Measurements from ENCODE around the gene ZNF181.

Gene ZNF181

DNA sequence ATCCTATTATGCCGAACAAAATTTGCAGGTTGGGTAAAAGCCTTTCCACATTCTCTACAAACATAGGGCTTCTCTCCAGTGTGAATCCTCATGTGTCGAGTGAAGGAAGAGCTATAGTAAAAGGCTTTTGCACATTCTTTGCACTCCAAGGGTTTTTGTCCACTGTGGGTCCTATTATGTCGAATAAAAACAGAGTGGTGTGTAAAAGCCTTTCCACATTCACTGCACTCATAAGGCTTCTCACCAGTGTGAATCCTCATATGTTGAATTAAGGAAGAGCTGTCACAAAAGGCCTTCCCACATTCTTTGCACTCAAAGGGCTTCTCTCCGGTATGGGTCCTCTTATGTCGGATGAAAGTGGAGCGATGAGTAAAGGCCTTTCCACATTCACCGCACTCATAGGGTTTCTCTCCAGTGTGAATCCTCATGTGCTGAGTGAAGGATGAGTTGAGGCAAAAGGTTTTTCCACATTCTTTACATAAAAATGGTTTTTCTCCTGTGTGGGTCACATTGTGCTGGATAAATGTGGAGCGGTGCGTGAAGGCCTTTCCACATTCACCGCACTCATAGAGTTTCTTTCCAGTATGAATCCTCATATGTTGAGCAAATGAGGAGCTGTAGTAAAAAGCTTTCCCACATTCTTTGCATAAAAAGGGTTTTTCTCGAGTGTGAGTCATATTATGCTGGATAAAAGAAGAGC lies 25.3 kb downstream of the ZNF181 start:
- no peak for DNase-seq

DNA sequence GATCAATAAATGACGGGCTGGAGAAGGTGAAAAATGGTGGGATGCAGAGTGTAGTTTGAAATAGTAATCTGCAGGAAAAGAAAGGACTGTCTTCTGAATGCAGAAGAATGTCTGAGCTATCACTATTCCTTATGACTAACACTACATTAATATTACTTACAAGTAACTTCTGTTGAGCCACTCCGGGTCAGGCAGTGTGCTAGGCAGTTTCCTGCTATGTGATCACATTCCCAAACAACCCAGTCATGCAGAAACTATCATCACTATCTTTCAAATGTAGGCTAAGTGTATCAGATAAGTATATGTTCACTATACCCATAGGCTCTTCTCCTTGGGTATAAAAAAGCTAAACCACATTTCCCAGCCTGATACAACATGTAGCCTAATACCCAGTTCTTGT lies 32.3 kb downstream of the ZNF181 start:
- no peak for DNase-seq

DNA sequence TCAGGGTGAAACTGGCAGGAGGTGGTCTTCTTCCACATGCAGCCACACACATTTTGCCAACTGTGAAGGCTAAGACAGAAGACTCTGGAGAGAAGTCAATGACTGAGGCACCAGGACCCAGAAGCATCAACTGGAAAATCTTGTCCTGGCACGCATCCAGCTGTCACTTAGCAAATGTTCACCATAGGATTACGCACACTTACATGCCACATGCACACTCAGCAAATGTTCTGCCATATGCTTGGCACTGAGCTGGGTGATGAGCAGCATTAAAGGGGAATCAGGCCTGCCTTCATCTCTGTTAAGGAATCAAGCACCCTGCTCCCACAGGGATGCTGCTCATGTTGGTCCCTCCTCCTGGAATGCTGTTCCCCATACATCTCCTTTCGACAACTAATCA lies 33.9 kb downstream of the ZNF181 start:
- no peak for DNase-seq

DNA sequence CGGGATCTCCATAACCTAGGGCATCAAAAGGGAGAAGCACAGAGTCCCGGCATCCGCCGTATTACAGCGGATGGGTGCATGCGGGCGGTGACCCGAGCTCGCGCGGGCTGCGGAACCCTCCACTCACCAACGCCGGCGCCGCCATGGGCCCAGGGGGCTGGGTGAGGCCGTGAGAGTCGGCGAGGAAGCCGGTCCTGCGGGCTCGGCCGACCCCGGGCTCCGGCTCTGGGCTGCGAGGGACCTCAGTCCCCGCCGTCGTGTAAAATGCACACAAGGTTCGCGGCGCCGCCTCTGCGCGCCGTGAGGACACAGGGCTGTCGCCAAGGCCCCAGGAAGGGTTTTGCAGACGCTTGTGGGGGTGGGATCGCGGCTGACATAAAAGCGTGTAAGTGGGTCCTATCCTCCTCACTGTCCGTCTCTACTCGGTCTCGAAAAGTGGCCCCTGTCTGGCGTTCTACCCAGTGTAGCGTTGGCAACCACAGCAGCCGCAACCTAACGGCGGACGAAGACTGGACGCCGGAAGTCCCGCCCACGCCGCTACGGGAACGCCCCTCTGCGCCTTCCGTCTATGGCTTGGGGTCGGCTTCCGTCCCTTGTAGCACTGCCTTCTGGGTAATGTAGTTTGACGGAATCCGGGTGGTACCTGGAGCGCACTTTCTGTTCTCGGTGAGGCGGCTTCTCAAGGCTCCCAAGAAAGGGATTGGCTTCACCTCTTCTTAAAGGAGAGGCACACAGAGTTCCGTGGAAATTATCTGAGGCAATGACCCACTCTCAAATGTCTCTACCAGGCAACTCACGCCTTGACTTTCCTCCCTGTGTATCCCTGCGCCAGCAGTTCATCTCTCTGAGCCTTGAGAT lies 38.9 kb downstream of the ZNF181 start, which contains the start of gene ZNF599:
Gene ZNF599, minus strand, starts transcription at position 519 of the 858 bp plus-strand sequence. Its CDS starts 374 bp downstream, at position 145.
- peak; percentile 92 for DNase-seq

DNA sequence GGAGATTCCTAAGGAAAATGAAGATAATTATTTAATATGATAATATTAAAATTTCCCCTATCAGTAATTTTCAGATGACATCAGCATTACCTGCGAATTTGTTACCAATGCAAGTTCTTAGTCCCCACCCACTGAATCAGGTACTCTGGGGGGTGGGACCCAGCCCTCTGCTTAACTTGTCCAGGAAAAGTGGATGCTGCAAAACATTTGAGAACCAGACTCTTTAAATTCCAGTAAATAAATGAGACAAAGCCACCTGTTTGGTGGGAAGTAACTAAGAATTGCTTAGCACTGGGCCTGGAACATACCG lies 39.5 kb downstream of the ZNF181 start:
- no peak for DNase-seq

DNA sequence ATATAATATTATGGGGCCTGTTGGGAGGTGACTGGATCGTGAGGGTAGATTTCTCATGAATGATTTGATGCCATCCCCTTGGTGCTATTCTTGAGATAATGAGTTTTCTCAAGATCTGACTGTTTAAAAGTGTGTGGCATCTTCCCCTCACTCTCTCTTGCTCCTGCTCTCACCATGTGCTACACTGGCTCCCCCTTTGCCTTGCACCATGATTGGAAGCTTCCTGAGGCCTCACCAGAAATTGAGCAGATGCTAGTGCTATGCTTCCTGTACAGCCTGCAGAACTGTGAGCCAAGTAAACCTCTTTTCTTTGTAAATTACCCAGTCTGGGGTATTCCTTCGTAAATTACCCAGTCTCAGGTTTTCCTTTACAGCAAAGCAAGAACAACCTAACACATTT lies 40.8 kb downstream of the ZNF181 start:
- no peak for DNase-seq

DNA sequence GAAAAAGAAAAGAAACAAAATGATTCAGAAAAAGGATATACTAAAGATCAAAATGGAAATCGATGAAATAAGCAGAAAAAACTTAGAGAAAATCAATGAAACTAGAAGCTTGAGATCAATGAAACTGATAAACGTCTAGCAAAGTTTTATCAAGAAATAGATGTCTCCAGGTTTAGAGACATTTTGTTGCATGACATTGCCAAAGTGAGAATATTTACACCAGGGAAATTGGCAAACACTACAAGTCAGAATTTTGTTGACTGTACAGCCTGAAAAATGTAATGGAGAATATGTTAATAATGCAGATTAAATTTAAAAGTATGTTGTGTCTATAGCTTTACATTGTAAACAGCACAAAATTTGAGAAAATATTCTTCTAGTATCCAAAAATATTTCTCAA lies 44.3 kb downstream of the ZNF181 start:
- no peak for DNase-seq

DNA sequence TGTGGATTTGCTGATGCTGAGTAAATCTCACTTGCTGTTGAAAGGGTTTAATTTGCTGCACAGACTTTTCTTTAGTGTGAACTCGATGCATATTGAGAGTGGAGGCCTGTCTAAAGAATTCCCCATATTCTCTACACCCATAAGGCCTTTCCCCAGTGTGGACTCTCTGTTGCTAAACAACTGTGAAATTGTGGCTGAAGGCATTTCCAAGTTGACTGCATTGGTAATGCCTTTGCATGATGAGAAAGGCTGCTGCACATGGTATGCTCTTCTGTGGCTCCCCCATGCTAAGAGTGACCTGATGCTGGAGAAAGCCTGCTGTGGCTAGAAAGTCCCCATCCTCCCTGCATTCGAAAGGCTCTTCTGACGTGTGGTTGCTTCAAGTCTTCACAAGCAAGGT lies 45.6 kb downstream of the ZNF181 start:
- no peak for DNase-seq

DNA sequence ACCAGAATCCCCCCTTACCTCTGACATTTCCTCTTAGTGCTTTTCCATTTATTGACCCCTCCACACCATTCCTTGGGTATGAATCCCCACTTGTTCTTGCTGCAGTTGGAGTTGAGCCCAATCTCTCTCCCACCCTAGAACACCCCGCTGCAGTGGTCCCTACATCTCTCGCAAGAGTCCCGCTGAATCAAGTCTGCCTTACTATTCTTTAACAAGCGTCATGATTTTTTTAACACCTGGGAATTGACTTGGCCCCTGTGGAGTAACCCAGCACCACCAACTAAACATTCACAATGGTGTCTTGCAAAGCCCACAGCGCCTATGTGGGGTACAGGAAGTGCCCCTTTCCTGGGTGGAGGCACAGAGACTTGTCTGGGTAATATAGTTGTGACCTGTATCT lies 52.2 kb downstream of the ZNF181 start:
- no peak for DNase-seq

DNA sequence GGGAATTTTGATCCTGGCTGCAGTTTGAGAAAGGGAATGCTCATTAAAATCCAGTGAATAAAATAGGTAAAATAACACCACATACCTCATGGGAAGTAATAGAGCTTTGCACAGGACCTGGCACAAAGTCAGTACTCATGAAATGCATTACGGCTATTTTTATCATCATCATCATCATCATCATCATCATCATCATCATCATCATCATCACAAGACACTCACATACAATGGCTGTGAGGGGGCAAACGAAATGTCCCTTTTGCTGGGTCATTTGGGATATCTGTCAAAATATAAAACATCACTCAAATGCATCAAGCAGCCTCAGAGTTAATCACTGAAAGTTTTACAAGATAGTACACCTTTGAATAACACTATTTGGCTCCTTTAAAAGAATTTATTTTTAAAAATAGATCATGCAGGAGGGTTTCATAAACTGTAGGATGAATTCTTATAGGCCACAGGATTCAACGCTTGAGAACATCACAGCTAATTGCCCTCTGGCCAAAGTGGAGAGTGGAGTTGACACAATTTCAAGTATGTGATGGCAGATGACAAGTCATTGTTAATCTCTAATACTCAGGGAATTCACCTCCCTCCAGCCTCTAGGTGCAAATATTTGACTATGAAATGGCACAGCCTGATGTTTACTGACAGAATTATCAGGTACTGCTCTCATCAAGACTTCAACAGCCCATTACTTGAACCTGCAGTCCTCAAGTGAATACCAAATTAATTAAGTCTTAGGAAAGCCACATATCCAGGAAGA lies 53.2 kb downstream of the ZNF181 start:
- no peak for DNase-seq

DNA sequence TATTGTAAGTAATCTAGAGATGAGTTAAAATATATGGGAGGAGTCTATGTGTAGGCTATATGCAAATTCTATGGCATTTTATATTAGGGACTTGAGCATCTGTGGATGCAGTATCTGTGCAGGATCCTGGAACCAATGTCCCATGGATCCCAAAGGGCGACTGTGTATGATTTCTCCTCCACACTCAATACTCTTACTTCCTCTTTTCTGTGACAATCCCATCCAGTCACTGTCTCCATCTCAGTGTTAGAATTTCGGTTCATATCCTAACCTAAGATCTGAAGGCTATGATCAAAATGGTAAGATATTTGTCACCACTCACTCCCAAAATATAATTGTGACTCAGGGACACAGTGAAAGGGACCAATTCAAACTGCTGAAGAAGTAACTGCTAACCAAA lies 54.0 kb downstream of the ZNF181 start:
- DNase-seq: no peak

DNA sequence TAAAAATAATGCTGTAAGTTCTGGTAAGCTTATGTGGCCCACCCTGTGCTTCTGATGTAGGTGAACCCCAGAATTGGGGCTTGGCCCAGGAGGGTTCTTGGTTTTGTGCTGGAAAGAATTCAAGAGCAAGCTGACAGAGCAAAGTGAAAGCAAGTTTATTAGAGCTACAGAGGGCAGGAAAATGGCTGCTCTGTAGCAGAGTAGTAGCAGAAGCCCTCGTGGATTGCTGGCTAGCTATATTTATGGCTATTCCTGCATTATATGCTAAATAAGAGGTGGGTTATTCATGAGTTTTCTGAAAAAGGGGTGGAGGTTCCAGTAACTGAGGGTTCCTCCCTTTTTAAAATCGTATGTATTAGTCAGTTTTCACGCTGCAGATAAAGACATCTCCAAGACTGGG lies 59.5 kb downstream of the ZNF181 start:
- DNase-seq: no peak

DNA sequence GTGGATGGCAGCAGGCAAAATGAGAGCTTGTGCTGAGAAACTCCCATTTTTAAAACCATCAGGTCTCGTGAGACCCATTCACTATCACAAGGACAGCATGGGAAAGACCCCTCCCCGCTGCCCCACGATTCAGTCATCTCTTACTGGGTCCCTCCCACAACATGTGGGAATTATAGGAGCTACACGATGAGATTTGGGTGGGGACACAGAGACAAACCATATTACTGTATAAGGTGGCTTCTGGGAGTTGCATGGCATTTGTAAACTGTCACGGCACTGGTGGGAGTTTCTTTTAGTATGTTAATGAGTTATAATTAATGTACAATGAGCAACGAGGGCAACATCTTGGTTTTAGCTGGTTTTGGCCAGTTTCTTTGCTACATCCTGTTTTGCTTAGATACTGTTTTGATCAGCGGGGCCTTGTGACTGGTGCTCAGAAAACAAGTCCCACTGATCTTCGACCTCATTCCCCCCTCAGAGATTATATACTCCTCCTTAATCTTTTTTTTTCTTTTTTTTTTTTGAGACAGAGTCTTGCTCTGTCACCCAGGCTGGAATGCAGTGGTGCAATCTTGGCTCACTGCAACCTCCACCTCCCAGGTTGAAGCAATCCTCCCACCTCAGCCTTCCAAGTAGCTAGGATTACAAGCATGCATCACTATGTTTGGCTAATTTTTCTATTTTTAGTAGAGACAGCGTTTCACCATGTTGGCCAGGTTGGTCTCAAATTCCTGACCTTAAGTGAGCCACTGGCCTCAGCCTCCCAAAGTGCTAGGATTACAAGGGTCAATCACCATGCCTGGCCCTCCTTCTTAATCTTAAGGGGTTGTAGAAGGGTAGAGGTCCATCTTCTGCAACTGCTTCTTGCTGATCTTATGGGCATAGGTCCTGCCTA lies 60.3 kb downstream of the ZNF181 start:
- no peak for DNase-seq

Data from activated CD4-positive, alpha-beta T cell treated with anti-CD3 and anti-CD28 coated beads, Interleukin-2, Interleukin-6, amounts not matched to agents 100 ng/mL and 50 ng/mL, durations not matched to agents 16 hours and 8 hours (primary cell).